Kidney epithelial cell (primary cell): ENCODE measurements around the gene CIPC. TPM values are rescaled to one million over a fixed set of nuclear protein-coding genes. Genes with fewer than 3 reads are reported as not detected.

Experiments used
- DNase-seq: peaks from one replicate; pipeline ENCODE4 v3.0.0-alpha.2; 2010; ENCODE audit warnings: low read depth
- H3K27me3 ChIP-seq: 2 replicates; pipeline ENCODE4 v1.6.0; 2011; ENCODE audit warnings: low read length; ENCODE audit not compliant: control insufficient read depth, insufficient read depth
- H3K36me3 ChIP-seq: 2 replicates; pipeline ENCODE4 v1.5.1; 2011; ENCODE audit warnings: low read length; ENCODE audit not compliant: control insufficient read depth, insufficient read depth
- H3K4me3 ChIP-seq: 2 replicates; pipeline ENCODE4 v1.5.1; 2011; ENCODE audit warnings: low read depth, mild to moderate bottlenecking, control low read depth, low read length
- CTCF ChIP-seq: IDR thresholded peaks from 2 replicates; pipeline ENCODE4 v1.5.1; 2011; ENCODE audit warnings: mild to moderate bottlenecking, moderate library complexity, low read length, control low read depth, inconsistent platforms; ENCODE audit not compliant: insufficient read depth, poor library complexity, severe bottlenecking
- total RNA-seq: library from RNA; depleted of rRNA; stranded (reverse); fragments of >200 nt; gene quantifications from 2 replicates; pipeline ENCODE4 v1.2.3, GENCODE V29; 2015

Gene CIPC
- total RNA-seq, 1 donor from 2014 or later, result 15.9 TPM

- H3K4me3 ChIP-seq, result no peak overlapping the region
- no peaks in the 10 kb centered on the region for H3K27me3 ChIP-seq
- DNase-seq, result no peak
- no peak for TF ChIP-seq CTCF
- no peaks in the 10 kb centered on the region for H3K36me3 ChIP-seq
Measured at GRCh38 chr14:77082356-77082755, 15.7 kb upstream of the CIPC start.

- Histone ChIP-seq H3K4me3 (no peak overlapping the region), H3K27me3 (no peaks in the 10 kb centered on the region), H3K36me3 (no peaks in the 10 kb centered on the region)
- DNase-seq, result no peak
- no peak for TF ChIP-seq CTCF
Measured at GRCh38 chr14:77083082-77083481, 15.0 kb upstream of the CIPC start.

- H3K36me3 ChIP-seq, result no peaks in the 10 kb centered on the region
- no peak for DNase-seq
Measured at GRCh38 chr14:77084985-77085384, 13.1 kb upstream of the CIPC start.

GRCh38 chr14:77085538-77085937 is 12.5 kb upstream of the CIPC start:
- no peaks in the 10 kb centered on the region for H3K36me3 ChIP-seq
- DNase-seq, result no peak
- no peaks in the 10 kb centered on the region for H3K27me3 ChIP-seq
- TF ChIP-seq CTCF, result no peak
- no peak overlapping the region for H3K4me3 ChIP-seq

More at GRCh38 chr14:77084985-77085384, 13.1 kb upstream of the CIPC start:
- H3K4me3 ChIP-seq, result no peak overlapping the region
- no peak for TF ChIP-seq CTCF
- H3K27me3 ChIP-seq, result no peaks in the 10 kb centered on the region

- Histone ChIP-seq H3K36me3 (no peaks in the 10 kb centered on the region), H3K4me3 (no peak overlapping the region), H3K27me3 (no peaks in the 10 kb centered on the region)
- no peak for DNase-seq
- TF ChIP-seq CTCF, result no peak
Measured at GRCh38 chr14:77086017-77086727, 11.9 kb upstream of the CIPC start.

- DNase-seq, result no peak
- H3K4me3 ChIP-seq, result no peak overlapping the region
- no peaks in the 10 kb centered on the region for H3K36me3 ChIP-seq
- no peaks in the 10 kb centered on the region for H3K27me3 ChIP-seq
- no peak for TF ChIP-seq CTCF
Measured at GRCh38 chr14:77086951-77087350, 11.1 kb upstream of the CIPC start.
